ENCODE data around the gene NCOA3. TPM values are rescaled to one million over a fixed set of nuclear protein-coding genes. Genes with fewer than 3 reads are reported as not detected.
"Not testable (repeated sequence)": the region's sequence is repeated elsewhere in the genome, so short reads cannot be mapped to it uniquely, and the experiment has no call there.

The NCOA3 gene
- total RNA-seq, 1 donor from 2014 or later: 24.6 TPM

GRCh38 chr20:47496118-47496517 lies 5.6 kb upstream of the NCOA3 start:
- Mint-ChIP-seq H3K36me3 (ENCODE audit: unreplicated experiment) (no peaks in the 10 kb centered on the region), H3K4me3 (ENCODE audit: unreplicated experiment) (no peak overlapping the region), H3K9me3 (ENCODE audit: unreplicated experiment) (no peaks in the 10 kb centered on the region), H3K27me3 (ENCODE audit: unreplicated experiment) (peaks cover 3% of the 10 kb centered on the region), H3K27ac (ENCODE audit: unreplicated experiment) (no peak overlapping the region), H3K4me1 (ENCODE audit: low read depth, unreplicated experiment) (peaks cover 6% of the 10 kb centered on the region)
- no peak for DNase-seq
- TF ChIP-seq CTCF (IDR thresholded peaks at IDR 0.05; ENCODE audit: partially characterized antibody, unreplicated experiment): no peak

- Mint-ChIP-seq H3K9me3 (ENCODE audit: unreplicated experiment) (no peaks in the 10 kb centered on the region), H3K4me1 (ENCODE audit: low read depth, unreplicated experiment) (peaks cover 13% of the 10 kb centered on the region), H3K4me3 (ENCODE audit: unreplicated experiment) (no peak overlapping the region), H3K27me3 (ENCODE audit: unreplicated experiment) (peaks cover 3% of the 10 kb centered on the region), H3K36me3 (ENCODE audit: unreplicated experiment) (no peaks in the 10 kb centered on the region), H3K27ac (ENCODE audit: unreplicated experiment) (no peak overlapping the region)
- DNase-seq: no peak
- no peak for TF ChIP-seq CTCF (IDR thresholded peaks at IDR 0.05; ENCODE audit: partially characterized antibody, unreplicated experiment)
Measured at GRCh38 chr20:47498606-47499005, 3.1 kb upstream of the NCOA3 start.

GRCh38 chr20:47499053-47499452 lies 2.6 kb upstream of the NCOA3 start:
- Mint-ChIP-seq H3K4me1 (ENCODE audit: low read depth, unreplicated experiment) (peaks cover 16% of the 10 kb centered on the region), H3K36me3 (ENCODE audit: unreplicated experiment) (no peaks in the 10 kb centered on the region), H3K27ac (ENCODE audit: unreplicated experiment) (no peak overlapping the region), H3K9me3 (ENCODE audit: unreplicated experiment) (no peaks in the 10 kb centered on the region), H3K27me3 (ENCODE audit: unreplicated experiment) (peaks cover 3% of the 10 kb centered on the region), H3K4me3 (ENCODE audit: unreplicated experiment) (no peak overlapping the region)
- no peak for TF ChIP-seq CTCF (IDR thresholded peaks at IDR 0.05; ENCODE audit: partially characterized antibody, unreplicated experiment)
- no peak for DNase-seq

GRCh38 chr20:47500082-47500481 lies 1.6 kb upstream of the NCOA3 start:
- H3K4me1 Mint-ChIP-seq (ENCODE audit: low read depth, unreplicated experiment): peaks cover 16% of the 10 kb centered on the region
- H3K27ac Mint-ChIP-seq (ENCODE audit: unreplicated experiment); H3K36me3 Mint-ChIP-seq (ENCODE audit: unreplicated experiment); DNase-seq; H3K9me3 Mint-ChIP-seq (ENCODE audit: unreplicated experiment); H3K27me3 Mint-ChIP-seq (ENCODE audit: unreplicated experiment): not testable (repeated sequence)
- peak overlapping the region; percentile 99 for H3K4me3 Mint-ChIP-seq (ENCODE audit: unreplicated experiment)

- Mint-ChIP-seq H3K4me3 (ENCODE audit: unreplicated experiment) (peak overlapping the region; percentile 99), H3K27me3 (ENCODE audit: unreplicated experiment) (peaks cover 3% of the 10 kb centered on the region), H3K36me3 (ENCODE audit: unreplicated experiment) (no peaks in the 10 kb centered on the region), H3K9me3 (ENCODE audit: unreplicated experiment) (no peaks in the 10 kb centered on the region), H3K27ac (ENCODE audit: unreplicated experiment) (no peak overlapping the region), H3K4me1 (ENCODE audit: low read depth, unreplicated experiment) (peaks cover 16% of the 10 kb centered on the region)
- DNase-seq: no peak
- no peak for TF ChIP-seq CTCF (IDR thresholded peaks at IDR 0.05; ENCODE audit: partially characterized antibody, unreplicated experiment)
Measured at GRCh38 chr20:47500554-47500953, 1.1 kb upstream of the NCOA3 start.

- Mint-ChIP-seq H3K9me3 (ENCODE audit: unreplicated experiment) (no peaks in the 10 kb centered on the region), H3K4me1 (ENCODE audit: low read depth, unreplicated experiment) (peaks cover 16% of the 10 kb centered on the region), H3K4me3 (ENCODE audit: unreplicated experiment) (peak overlapping the region; percentile 99), H3K27me3 (ENCODE audit: unreplicated experiment) (peaks cover 3% of the 10 kb centered on the region), H3K27ac (ENCODE audit: unreplicated experiment) (peak overlapping the region; percentile 54), H3K36me3 (ENCODE audit: unreplicated experiment) (no peaks in the 10 kb centered on the region)
- no peak for DNase-seq
- TF ChIP-seq CTCF (IDR thresholded peaks at IDR 0.05; ENCODE audit: partially characterized antibody, unreplicated experiment): no peak
Measured at GRCh38 chr20:47501116-47501481, 588 bp upstream of the NCOA3 start.

Data from glutamatergic neuron (in vitro differentiated cells).